HepG2 (cell line): Measurements from ENCODE around the gene CAPZB. TPM values are rescaled to one million over a fixed set of nuclear protein-coding genes. Genes with fewer than 3 reads are reported as not detected.

Source experiments
- CBX5 ChIP-seq: sonication (generic); formaldehyde crosslinking; IDR thresholded peaks from 2 replicates; pipeline ENCODE4 v1.4.0; 2020; ENCODE audit warnings: missing genetic modification reagents, borderline replicate concordance
- FIP1L1 ChIP-seq: fragments of 200-400 bp; formaldehyde crosslinking; IDR thresholded peaks from 2 replicates; pipeline ENCODE4 v1.6.1; 2018; ENCODE audit warnings: low read depth, mild to moderate bottlenecking, low read length, moderate library complexity, borderline replicate concordance; ENCODE audit not compliant: insufficient read depth
- JUND ChIP-seq: sonication (generic); formaldehyde crosslinking; IDR thresholded peaks from 2 replicates; pipeline ENCODE4 v1.8.0; 2022; ENCODE audit warnings: mild to moderate bottlenecking, missing genetic modification reagents
- KLF16 ChIP-seq, 2 experiments: sonication (generic) in 1 of 2; formaldehyde crosslinking in 1 of 2; IDR thresholded peaks; 2 replicates each; pipeline versions ENCODE4 v1.6.1 to v1.8.0; 2016 to 2023; ENCODE audit warnings: missing genetic modification reagents in 2 of 2, missing compliant biosample characterization in 1 of 2
- MYC ChIP-seq: sonication (generic); formaldehyde crosslinking; IDR thresholded peaks from 2 replicates; pipeline ENCODE4 v1.9.0; 2021; ENCODE audit warnings: missing genetic modification reagents, borderline replicate concordance
- NFE2L2 ChIP-seq: fragments of 150-350 bp; IDR thresholded peaks from 2 replicates; pipeline ENCODE4 v1.6.1; 2014; ENCODE audit warnings: low read length
- PAXIP1 ChIP-seq: sonication (generic); formaldehyde crosslinking; conservative IDR thresholded peaks from 2 replicates; pipeline ENCODE4 v1.4.0; 2020; ENCODE audit warnings: mild to moderate bottlenecking, missing genetic modification reagents, moderate library complexity
- PRPF4 ChIP-seq: fragments of 200-400 bp; formaldehyde crosslinking; IDR thresholded peaks from 2 replicates; pipeline ENCODE4 v1.6.1; 2016; ENCODE audit warnings: low read length, low read depth; ENCODE audit not compliant: poor library complexity, severe bottlenecking
- RAD21 ChIP-seq: fragments of 450-650 bp; formaldehyde crosslinking; IDR thresholded peaks from 2 replicates; pipeline ENCODE4 v1.5.0; 2020; ENCODE audit warnings: mild to moderate bottlenecking
- SNRNP70 ChIP-seq: fragments of 200-400 bp; formaldehyde crosslinking; IDR thresholded peaks from 2 replicates; pipeline ENCODE4 v1.6.1; 2017; ENCODE audit warnings: mild to moderate bottlenecking, low read depth, low read length, moderate library complexity
- ZBTB26 ChIP-seq: IDR thresholded peaks from 2 replicates; pipeline ENCODE4 v1.6.1; 2016; ENCODE audit warnings: missing compliant biosample characterization, missing genetic modification reagents, borderline replicate concordance
- ZSCAN9 ChIP-seq: IDR thresholded peaks from 2 replicates; pipeline ENCODE4 v1.6.1; 2016; ENCODE audit warnings: borderline replicate concordance
- polyA plus RNA-seq, 8 experiments: library from polyadenylated mRNA; depleted of rRNA in 3 of 8; stranded (reverse) in 7 of 8; unstranded in 1 of 8; fragments of >200 nt; fragmentation: Illumina TruSeq in 4 of 8; extraction: Trizol in 4 of 8; gene quantifications; 2 replicates each; pipeline versions ENCODE4 v1.2.1 to v1.2.3, GENCODE V29; 2011 to 2016; ENCODE audit warnings: low read depth in 4 of 8, missing spikeins in 1 of 8, mixed read lengths in 1 of 8; ENCODE audit not compliant: insufficient read depth in 1 of 8
- total RNA-seq, 5 experiments: library from RNA; depleted of rRNA; stranded (reverse); fragments of >200 nt; fragmentation: Illumina TruSeq; extraction: Trizol; gene quantifications; 2 replicates each; pipeline ENCODE4 v1.2.3, GENCODE V29; 2016; ENCODE audit warnings: low read depth in 1 of 5
- TF ChIP-seq, protein P1 (sequence below), 2 experiments: sonication (generic) in 1 of 2; formaldehyde crosslinking in 1 of 2; IDR thresholded peaks; 2 replicates each; pipeline versions ENCODE4 v1.4.0 to v1.6.1; 2016 to 2020; ENCODE audit warnings: borderline replicate concordance in 1 of 2, low read depth in 1 of 2, mild to moderate bottlenecking in 1 of 2, missing genetic modification reagents in 1 of 2
- TF ChIP-seq, protein P2 (sequence below): IDR thresholded peaks from 2 replicates; pipeline ENCODE4 v1.6.1; 2016; ENCODE audit warnings: missing genetic modification reagents, missing compliant biosample characterization
- TF ChIP-seq, protein P3 (sequence below): sonication (generic); IDR thresholded peaks from 2 replicates; pipeline ENCODE4 v1.6.1; 2016; ENCODE audit warnings: low read depth, borderline replicate concordance
- TF ChIP-seq, protein P4 (sequence below): IDR thresholded peaks from 2 replicates; pipeline ENCODE4 v1.6.1; 2016; ENCODE audit warnings: low read depth

Gene CAPZB
- total and polyA plus RNA-seq, 2 of the 13 experiments (the other 11 are each of a cell fraction or from before 2014, with no cell fraction given): 58.9 to 76.9 TPM

DNA sequence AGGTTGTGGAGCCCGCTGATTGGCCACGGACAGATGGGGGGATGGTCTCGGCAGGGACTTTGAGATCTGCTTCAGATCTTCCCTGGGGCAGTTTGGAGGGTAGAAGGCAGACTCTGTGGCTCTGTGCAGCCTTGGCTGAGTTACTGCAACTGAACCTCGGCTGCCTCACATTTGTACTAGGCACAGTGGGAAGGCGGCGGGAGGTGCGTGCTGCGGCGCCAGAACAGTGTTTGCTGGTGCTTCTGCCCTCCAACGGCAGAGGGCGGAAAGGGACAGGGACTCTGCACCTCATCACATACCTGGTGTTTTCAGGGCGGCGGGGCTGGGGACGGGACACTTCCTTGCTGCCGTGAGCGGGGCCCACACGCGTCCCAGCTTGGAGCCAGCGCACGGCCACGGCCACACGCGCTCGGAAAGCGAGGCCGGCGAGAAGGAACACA, 147.0 kb downstream of the CAPZB start (continued):
- TF ChIP-seq, protein P1, sequence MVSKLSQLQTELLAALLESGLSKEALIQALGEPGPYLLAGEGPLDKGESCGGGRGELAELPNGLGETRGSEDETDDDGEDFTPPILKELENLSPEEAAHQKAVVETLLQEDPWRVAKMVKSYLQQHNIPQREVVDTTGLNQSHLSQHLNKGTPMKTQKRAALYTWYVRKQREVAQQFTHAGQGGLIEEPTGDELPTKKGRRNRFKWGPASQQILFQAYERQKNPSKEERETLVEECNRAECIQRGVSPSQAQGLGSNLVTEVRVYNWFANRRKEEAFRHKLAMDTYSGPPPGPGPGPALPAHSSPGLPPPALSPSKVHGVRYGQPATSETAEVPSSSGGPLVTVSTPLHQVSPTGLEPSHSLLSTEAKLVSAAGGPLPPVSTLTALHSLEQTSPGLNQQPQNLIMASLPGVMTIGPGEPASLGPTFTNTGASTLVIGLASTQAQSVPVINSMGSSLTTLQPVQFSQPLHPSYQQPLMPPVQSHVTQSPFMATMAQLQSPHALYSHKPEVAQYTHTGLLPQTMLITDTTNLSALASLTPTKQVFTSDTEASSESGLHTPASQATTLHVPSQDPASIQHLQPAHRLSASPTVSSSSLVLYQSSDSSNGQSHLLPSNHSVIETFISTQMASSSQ (IDR thresholded peaks at IDR 0.05; ENCODE audit: low read depth): no peak
- TF ChIP-seq, protein P1 (CRISPR knock-in tag; IDR thresholded peaks at IDR 0.05; ENCODE audit: borderline replicate concordance): peak; percentile 44; the same call in 1 of the 2 replicates
- peak; percentile 81; the same call in 1 of the 2 replicates for TF ChIP-seq MYC
- TF ChIP-seq FIP1L1: no peak; the same call in 1 of the 2 replicates
- TF ChIP-seq ZSCAN9: peak; percentile 58; the same call in 1 of the 2 replicates
- no peak for TF ChIP-seq PRPF4
- TF ChIP-seq ZBTB26: peak; percentile 62; the same call in 1 of the 2 replicates
- TF ChIP-seq, protein P2, sequence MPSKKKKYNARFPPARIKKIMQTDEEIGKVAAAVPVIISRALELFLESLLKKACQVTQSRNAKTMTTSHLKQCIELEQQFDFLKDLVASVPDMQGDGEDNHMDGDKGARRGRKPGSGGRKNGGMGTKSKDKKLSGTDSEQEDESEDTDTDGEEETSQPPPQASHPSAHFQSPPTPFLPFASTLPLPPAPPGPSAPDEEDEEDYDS (CRISPR knock-in tag): peak; percentile 36; the same call in 1 of the 2 replicates
- TF ChIP-seq NFE2L2: no peak
- no peak for TF ChIP-seq SNRNP70
- peak; percentile 62 for TF ChIP-seq PAXIP1 (CRISPR knock-in tag)
- TF ChIP-seq JUND: no peak; the same call in 1 of the 2 replicates
- peak; percentile 76; the same call in 1 of the 2 replicates for TF ChIP-seq CBX5 (CRISPR knock-in tag)
- TF ChIP-seq, protein P3, sequence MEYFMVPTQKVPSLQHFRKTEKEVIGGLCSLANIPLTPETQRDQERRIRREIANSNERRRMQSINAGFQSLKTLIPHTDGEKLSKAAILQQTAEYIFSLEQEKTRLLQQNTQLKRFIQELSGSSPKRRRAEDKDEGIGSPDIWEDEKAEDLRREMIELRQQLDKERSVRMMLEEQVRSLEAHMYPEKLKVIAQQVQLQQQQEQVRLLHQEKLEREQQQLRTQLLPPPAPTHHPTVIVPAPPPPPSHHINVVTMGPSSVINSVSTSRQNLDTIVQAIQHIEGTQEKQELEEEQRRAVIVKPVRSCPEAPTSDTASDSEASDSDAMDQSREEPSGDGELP: peak; percentile 55; the same call in 1 of the 2 replicates
- TF ChIP-seq KLF16 (CRISPR knock-in tag; IDR thresholded peaks at IDR 0.05): peak in 1 of 2 experiments; percentile 38; a peak in 1 of 4 replicates
- TF ChIP-seq, protein P4, sequence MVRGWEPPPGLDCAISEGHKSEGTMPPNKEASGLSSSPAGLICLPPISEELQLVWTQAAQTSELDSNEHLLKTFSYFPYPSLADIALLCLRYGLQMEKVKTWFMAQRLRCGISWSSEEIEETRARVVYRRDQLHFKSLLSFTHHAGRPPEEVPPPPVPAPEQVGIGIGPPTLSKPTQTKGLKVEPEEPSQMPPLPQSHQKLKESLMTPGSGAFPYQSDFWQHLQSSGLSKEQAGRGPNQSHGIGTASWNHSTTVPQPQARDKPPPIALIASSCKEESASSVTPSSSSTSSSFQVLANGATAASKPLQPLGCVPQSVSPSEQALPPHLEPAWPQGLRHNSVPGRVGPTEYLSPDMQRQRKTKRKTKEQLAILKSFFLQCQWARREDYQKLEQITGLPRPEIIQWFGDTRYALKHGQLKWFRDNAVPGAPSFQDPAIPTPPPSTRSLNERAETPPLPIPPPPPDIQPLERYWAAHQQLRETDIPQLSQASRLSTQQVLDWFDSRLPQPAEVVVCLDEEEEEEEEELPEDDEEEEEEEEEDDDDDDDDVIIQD (CRISPR knock-in tag): no peak
- TF ChIP-seq RAD21 (CRISPR knock-in tag): peak; percentile 75
